Activated CD4-positive, alpha-beta memory T cell treated with anti-CD3 and anti-CD28 coated beads, Interleukin-2, amount 10 ng/mL, durations not matched to agents 7 days and 5 days (primary cell): ENCODE data around the gene PRKCA. TPM values are rescaled to one million over a fixed set of nuclear protein-coding genes. Genes with fewer than 3 reads are reported as not detected.
"Not testable (repeated sequence)": the region's sequence is repeated elsewhere in the genome, so short reads cannot be mapped to it uniquely, and the experiment has no call there.

Experiments
- CTCF ChIA-PET: fragments of 350-600 bp; sonication (Branson Sonifier 250); formaldehyde crosslinking; loops from one replicate; lab custom pipeline; 2021; ENCODE audit warnings: antibody characterized with exemption, inconsistent platforms; lab: Charles Lee
- POLR2A ChIA-PET: fragments of 350-600 bp; sonication (Branson Sonifier 250); formaldehyde crosslinking; loops from one replicate; lab custom pipeline; 2021; ENCODE audit warnings: antibody characterized with exemption; lab: Charles Lee
- DNase-seq: peaks from one replicate; pipeline ENCODE4 v3.0.0-alpha.2; 2020
- H3K27ac Mint-ChIP-seq: one replicate; pipeline ENCODE4 v1.8.0; 2021; ENCODE audit warnings: mild to moderate bottlenecking, mixed read lengths
- H3K27me3 Mint-ChIP-seq: one replicate; pipeline ENCODE4 v1.8.0; 2021; ENCODE audit warnings: mixed read lengths
- H3K36me3 Mint-ChIP-seq: one replicate; pipeline ENCODE4 v1.8.0; 2021; ENCODE audit warnings: low read depth, mixed read lengths
- H3K4me1 Mint-ChIP-seq: one replicate; pipeline ENCODE4 v1.8.0; 2021; ENCODE audit warnings: mixed read lengths
- H3K4me3 Mint-ChIP-seq: one replicate; pipeline ENCODE4 v1.8.0; 2021; ENCODE audit warnings: mild to moderate bottlenecking, mixed read lengths
- H3K9me3 Mint-ChIP-seq: one replicate; pipeline ENCODE4 v1.8.0; 2021; ENCODE audit warnings: mixed read lengths
- total RNA-seq, 2 experiments: library from RNA; stranded (reverse); gene quantifications; one replicate each; pipeline ENCODE4 v1.2.3, GENCODE V29; 2021

PRKCA gene
- total RNA-seq, 2 experiments from 2014 or later = 57.6 to 61.3 TPM

DNA sequence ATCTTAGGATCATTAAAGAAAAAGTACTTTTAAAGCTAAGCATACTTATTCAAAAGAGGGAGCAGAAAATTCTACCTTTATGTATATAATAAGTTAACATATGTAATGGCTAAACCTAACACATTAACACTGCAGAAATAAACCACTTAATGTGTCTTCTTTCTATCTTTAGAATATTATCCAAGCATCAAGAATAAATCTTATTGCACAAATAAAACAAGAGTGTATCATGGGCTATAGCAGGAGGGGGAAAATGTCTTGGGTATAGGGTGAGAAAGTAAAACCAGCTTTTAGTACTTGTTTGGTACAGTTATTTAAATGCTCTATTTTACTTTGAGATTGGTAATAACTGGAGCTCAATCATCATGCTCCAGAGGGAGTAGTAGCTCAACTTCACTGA, 10.9 kb downstream of the PRKCA start:
- ChIA-PET CTCF (interaction anchor here (1.0 to 1.3 kb wide), 6 partner anchors 8 to 254 kb away, joined by 3 to 8 read pairs (median 3); no protein-coding TSS in a partner anchor), POLR2A (interaction anchor here (1.2 to 4.9 kb wide), 4 partner anchors 9 to 161 kb away, joined by 3 to 19 read pairs (median 5); no protein-coding TSS in a partner anchor)
- no peak overlapping the region for H3K4me3 Mint-ChIP-seq
- peaks cover 71% of the 10 kb centered on the region for H3K4me1 Mint-ChIP-seq
- H3K9me3 Mint-ChIP-seq = no peaks in the 10 kb centered on the region
- H3K27ac Mint-ChIP-seq = no peak overlapping the region
- no peak for DNase-seq
- H3K27me3 Mint-ChIP-seq = no peaks in the 10 kb centered on the region
- H3K36me3 Mint-ChIP-seq = peaks cover 61% of the 10 kb centered on the region

- DNase-seq = no peak
- no peaks in the 10 kb centered on the region for H3K27me3 Mint-ChIP-seq
- H3K4me3 Mint-ChIP-seq = no peak overlapping the region
- H3K4me1 Mint-ChIP-seq = peaks cover 63% of the 10 kb centered on the region
- no peak overlapping the region for H3K27ac Mint-ChIP-seq
- H3K36me3 Mint-ChIP-seq = peaks cover 57% of the 10 kb centered on the region
- ChIA-PET CTCF (interaction anchor here (1.0 to 1.3 kb wide), 5 partner anchors 10 to 253 kb away, joined by 3 to 8 read pairs (median 3); no protein-coding TSS in a partner anchor), POLR2A (interaction anchor here (1.5 to 4.9 kb wide), 3 partner anchors 10 to 161 kb away, joined by 4 to 19 read pairs (median 6); no protein-coding TSS in a partner anchor)
- H3K9me3 Mint-ChIP-seq = no peaks in the 10 kb centered on the region
Observed at GRCh38 chr17:66313995-66314659, 11.7 kb downstream of the PRKCA start.

DNA sequence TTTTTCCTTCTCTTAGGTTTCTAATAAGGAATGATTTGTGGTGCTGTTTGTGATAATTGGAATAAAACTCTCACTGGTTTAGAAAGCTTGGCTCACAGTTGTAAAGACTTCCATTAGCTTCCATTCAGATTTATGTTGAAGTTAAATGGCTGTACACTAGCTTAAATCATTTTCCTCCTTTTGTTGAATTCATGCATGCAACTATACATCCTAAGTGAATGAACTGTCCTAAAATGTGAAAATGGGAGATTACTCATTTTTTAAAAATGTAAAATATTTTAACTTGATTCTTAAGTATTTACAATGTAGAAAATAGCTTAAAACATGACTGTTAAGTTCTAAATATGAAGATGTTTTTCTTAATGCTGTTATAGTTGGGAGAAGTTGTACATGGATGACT, 15.2 kb downstream of the PRKCA start:
- DNase-seq = no peak
- ChIA-PET CTCF (interaction anchor here (0.7 to 1.1 kb wide), 2 partner anchors 82 to 156 kb away, joined by 3 read pairs; no protein-coding TSS in a partner anchor), POLR2A (interaction anchor here (0.8 to 4.9 kb wide), 3 partner anchors 10 to 14 kb away, joined by 3 to 19 read pairs (median 3); no protein-coding TSS in a partner anchor)
- H3K4me3 Mint-ChIP-seq = no peak overlapping the region
- peaks cover 31% of the 10 kb centered on the region for H3K4me1 Mint-ChIP-seq
- H3K36me3 Mint-ChIP-seq = peaks cover 53% of the 10 kb centered on the region
- H3K9me3 Mint-ChIP-seq = peaks cover 10% of the 10 kb centered on the region
- H3K27me3 Mint-ChIP-seq = no peaks in the 10 kb centered on the region
- no peak overlapping the region for H3K27ac Mint-ChIP-seq

DNA sequence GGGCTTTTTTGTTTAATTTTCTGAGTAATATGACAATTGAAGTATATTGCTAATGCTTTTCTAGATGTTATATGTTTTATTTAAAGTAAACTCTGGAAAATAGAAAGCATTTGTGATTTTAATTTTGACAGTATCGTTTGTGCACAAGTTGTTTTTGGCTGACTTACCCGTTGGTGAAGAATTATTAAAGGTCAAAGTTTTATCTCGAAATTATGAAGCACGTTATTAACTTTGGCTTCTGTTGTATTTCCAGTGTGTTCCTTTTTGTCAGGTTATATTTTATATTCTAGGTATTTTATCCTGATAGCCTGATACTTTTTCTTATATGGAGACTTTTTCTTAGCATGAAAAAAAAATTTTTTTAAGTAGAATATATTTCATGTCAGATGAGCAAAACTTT, 16.8 kb downstream of the PRKCA start:
- Mint-ChIP-seq H3K9me3 (peaks cover 10% of the 10 kb centered on the region), H3K36me3 (peaks cover 62% of the 10 kb centered on the region), H3K4me1 (peaks cover 17% of the 10 kb centered on the region), H3K27me3 (no peaks in the 10 kb centered on the region), H3K27ac (no peak overlapping the region), H3K4me3 (no peak overlapping the region)
- ChIA-PET POLR2A (no interaction called here), CTCF (no interaction called here)
- DNase-seq = no peak

DNA sequence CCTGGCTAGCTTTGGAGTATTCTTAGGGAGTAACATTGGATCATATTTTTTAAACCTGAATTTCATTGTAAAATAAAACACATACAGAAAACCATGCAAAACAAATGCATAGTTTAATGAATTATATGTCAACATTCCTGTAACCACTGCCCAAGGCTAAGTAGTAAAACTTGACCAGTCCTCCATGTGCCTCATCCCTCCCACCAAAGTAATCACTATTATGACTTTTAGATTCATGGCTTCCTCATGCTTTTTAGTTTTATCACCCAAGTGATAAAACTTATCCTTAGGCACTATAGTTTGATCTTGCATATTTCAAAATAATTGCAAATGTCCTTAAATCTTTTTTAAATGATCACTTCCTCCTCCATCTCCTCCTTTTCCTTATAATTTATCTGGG, 20.4 kb downstream of the PRKCA start:
- Mint-ChIP-seq H3K27ac (no peak overlapping the region), H3K4me3 (no peak overlapping the region), H3K36me3 (peaks cover 59% of the 10 kb centered on the region), H3K9me3 (peaks cover 10% of the 10 kb centered on the region), H3K4me1 (peaks cover 19% of the 10 kb centered on the region), H3K27me3 (no peaks in the 10 kb centered on the region)
- ChIA-PET CTCF (interaction anchor here (1.6 kb wide), 1 partner anchor 19 kb away, joined by 4 read pairs; no protein-coding TSS in a partner anchor), POLR2A (no interaction called here)
- DNase-seq = no peak

- H3K4me3 Mint-ChIP-seq, H3K27me3 Mint-ChIP-seq, DNase-seq, CTCF ChIA-PET, H3K27ac Mint-ChIP-seq: not testable (repeated sequence)
- POLR2A ChIA-PET = interaction anchor here (1.8 kb wide), 1 partner anchor 11 kb away, joined by 4 read pairs; no protein-coding TSS in a partner anchor
- H3K4me1 Mint-ChIP-seq = peaks cover 35% of the 10 kb centered on the region
- peaks cover 61% of the 10 kb centered on the region for H3K36me3 Mint-ChIP-seq
- H3K9me3 Mint-ChIP-seq = peaks cover 10% of the 10 kb centered on the region
Observed at GRCh38 chr17:66324381-66325004, 22.1 kb downstream of the PRKCA start.

GRCh38 chr17:66326476-66327047, 24.1 kb downstream of the PRKCA start:
- Mint-ChIP-seq H3K27me3 (no peaks in the 10 kb centered on the region), H3K4me1 (peaks cover 51% of the 10 kb centered on the region), H3K9me3 (peaks cover 5% of the 10 kb centered on the region), H3K4me3 (no peak overlapping the region), H3K27ac (no peak overlapping the region), H3K36me3 (peaks cover 52% of the 10 kb centered on the region)
- DNase-seq = no peak
- CTCF ChIA-PET = no interaction called here
- POLR2A ChIA-PET = interaction anchor here (0.9 to 1.8 kb wide), 3 partner anchors 13 to 16 kb away, joined by 3 to 4 read pairs (median 3); no protein-coding TSS in a partner anchor

DNA sequence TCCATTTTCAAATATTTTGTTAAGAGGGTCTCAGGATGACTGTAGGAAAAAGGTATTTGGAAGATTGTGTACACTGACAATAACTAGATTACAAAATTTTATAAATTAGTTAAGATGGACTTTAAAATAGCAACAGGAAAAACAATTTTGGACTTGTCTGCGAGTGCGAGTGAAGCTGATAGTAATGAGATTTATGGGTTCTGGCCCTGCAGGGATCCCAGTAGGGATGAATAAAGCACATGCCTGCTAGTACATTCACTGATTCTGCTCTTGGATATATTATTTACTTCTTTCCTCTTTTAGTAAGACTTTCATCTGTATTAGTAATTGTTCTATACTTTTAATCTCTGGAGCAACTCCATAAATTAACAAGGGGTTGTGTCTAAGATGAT, 28.2 kb downstream of the PRKCA start:
- DNase-seq = no peak
- Mint-ChIP-seq H3K27me3 (no peaks in the 10 kb centered on the region), H3K4me1 (peaks cover 62% of the 10 kb centered on the region), H3K36me3 (peaks cover 34% of the 10 kb centered on the region), H3K27ac (peak overlapping the region; percentile 94), H3K9me3 (no peaks in the 10 kb centered on the region), H3K4me3 (no peak overlapping the region)
- CTCF ChIA-PET = interaction anchor here (1.4 kb wide), 1 partner anchor 18 kb away, joined by 3 read pairs; no protein-coding TSS in a partner anchor
- POLR2A ChIA-PET = interaction anchor here (0.9 to 3.4 kb wide), 9 partner anchors 9 to 105 kb away, joined by 3 to 15 read pairs (median 5); no protein-coding TSS in a partner anchor

DNA sequence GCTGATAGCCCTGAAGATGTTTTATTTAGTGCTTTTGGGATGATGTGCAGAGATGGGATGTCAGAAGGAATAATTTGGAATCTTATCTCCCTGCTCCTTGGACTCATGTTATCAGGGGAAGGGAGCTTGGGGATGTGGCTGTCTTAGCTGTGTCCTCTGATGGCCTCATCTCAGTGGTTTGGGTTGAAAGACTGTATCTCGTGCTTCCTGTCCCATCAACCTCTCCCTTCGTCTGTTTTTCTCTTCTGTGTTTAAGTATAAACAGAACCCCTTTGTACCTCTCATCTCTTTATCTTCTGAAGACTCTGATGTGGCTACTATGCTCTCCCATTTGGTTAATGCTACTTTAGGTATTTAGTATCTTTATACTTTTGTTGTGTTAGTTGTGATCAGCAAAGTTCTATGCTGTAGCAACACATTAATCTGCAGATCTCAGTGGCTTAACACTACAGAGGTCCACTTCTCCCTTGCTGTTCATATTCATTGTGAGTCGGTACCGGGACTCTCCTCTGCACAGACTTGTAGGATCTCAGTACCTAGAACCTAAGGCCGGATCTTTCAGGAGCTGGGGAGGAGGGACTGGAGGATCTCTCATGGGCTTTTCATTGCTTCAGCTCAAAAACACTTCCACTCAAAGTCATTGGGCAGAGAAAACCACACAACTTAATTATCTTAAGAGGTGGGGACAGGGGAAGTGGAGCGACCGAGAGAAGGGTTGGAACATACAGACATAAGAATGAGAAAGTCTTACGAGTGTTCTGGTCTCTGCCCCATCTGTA, 28.8 kb downstream of the PRKCA start:
- DNase-seq = peak; percentile 30

GRCh38 chr17:66335797-66336196, 33.4 kb downstream of the PRKCA start:
- H3K9me3 Mint-ChIP-seq = no peaks in the 10 kb centered on the region
- peaks cover 62% of the 10 kb centered on the region for H3K4me1 Mint-ChIP-seq
- no peaks in the 10 kb centered on the region for H3K27me3 Mint-ChIP-seq
- no peak overlapping the region for H3K4me3 Mint-ChIP-seq
- no peak for DNase-seq
- no peak overlapping the region for H3K27ac Mint-ChIP-seq
- POLR2A ChIA-PET = no interaction called here
- peaks cover 41% of the 10 kb centered on the region for H3K36me3 Mint-ChIP-seq
- CTCF ChIA-PET = no interaction called here

More for the DNA sequence above, 28.8 kb downstream of the PRKCA start:
- Mint-ChIP-seq H3K4me1 (peaks cover 67% of the 10 kb centered on the region), H3K9me3 (no peaks in the 10 kb centered on the region), H3K36me3 (peaks cover 40% of the 10 kb centered on the region), H3K27me3 (no peaks in the 10 kb centered on the region), H3K27ac (peak overlapping the region; percentile 94), H3K4me3 (peak overlapping the region; percentile 69)
- ChIA-PET CTCF (interaction anchor here (1.2 to 1.4 kb wide), 2 partner anchors 17 to 18 kb away, joined by 3 read pairs; no protein-coding TSS in a partner anchor), POLR2A (interaction anchor here (1.0 to 3.4 kb wide), 10 partner anchors 10 to 104 kb away, joined by 3 to 15 read pairs (median 4); no protein-coding TSS in a partner anchor)

- ChIA-PET CTCF (interaction anchor here (0.6 to 0.7 kb wide), 2 partner anchors 10 to 24 kb away, joined by 3 to 5 read pairs; no protein-coding TSS in a partner anchor), POLR2A (no interaction called here)
- Mint-ChIP-seq H3K4me1 (peaks cover 49% of the 10 kb centered on the region), H3K27ac (no peak overlapping the region), H3K4me3 (no peak overlapping the region), H3K36me3 (peaks cover 50% of the 10 kb centered on the region), H3K27me3 (no peaks in the 10 kb centered on the region), H3K9me3 (no peaks in the 10 kb centered on the region)
- no peak for DNase-seq
Observed at GRCh38 chr17:66337268-66337667, 34.9 kb downstream of the PRKCA start.
